Upper lobe of left lung (tissue), 4 donors: ENCODE measurements around the gene SCARB1.
A peak's percentile ranks its signal among the peaks of the same experiment; 100 is the strongest.

Experiments used
- EP300 ChIP-seq, 4 donors: sonication (generic); formaldehyde crosslinking; IDR thresholded peaks; one replicate each; pipeline ENCODE4 v1.5.1; 2017; ENCODE audit warnings: antibody characterized with exemption in 4 of 4, control low read depth in 2 of 4
- TF ChIP-seq, protein P1 (sequence below), 6 experiments: fragments of 450-650 bp in 4 of 6; fragments of 200-600 bp in 2 of 6; sonication (generic) in 2 of 6; IDR thresholded peaks; one replicate each; pipeline ENCODE4 v1.5.1; 2016 to 2019; ENCODE audit warnings: antibody characterized with exemption in 6 of 6

DNA sequence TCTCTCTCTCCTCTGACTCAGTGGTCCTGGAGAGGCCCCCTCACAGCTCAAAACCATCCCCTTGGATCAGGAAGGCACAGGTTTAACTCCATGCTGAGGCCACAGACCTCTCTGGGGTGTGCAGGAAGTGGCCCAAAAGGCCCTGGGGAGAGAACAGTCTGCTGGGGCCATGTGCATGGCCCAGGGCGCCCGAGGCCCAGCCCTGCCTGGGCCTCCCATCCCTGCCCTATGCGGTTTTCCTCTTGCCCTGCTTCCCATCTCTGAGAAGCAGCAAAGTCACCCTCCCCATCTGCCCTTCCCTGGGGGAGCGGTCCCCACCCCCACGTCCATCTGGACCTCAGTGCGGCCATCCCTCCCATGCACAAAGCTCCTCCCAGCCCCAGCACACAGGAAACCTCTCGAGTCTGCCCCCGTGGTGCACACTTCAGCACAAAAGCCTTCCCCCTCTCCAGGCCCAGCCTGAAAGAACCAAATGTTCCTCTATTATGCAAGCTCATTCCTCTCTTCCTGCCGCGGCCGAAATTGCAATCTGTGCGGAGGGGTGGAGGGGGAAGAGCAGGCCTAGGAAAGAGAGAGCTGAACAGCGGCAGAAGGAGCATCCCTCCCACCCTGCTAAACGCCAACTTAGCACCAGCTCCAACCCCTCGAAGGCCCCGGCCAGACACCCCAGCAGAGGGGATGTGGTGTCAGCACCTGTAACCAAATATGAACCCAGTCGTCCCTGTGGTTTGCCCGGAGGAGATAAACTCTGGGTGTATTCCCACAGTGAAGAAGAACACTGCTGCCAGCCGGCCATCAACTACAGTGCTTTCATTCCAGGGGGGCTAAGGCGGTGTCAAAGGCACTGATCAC lies 108.5 kb downstream of the SCARB1 start:
- TF ChIP-seq, protein P1, sequence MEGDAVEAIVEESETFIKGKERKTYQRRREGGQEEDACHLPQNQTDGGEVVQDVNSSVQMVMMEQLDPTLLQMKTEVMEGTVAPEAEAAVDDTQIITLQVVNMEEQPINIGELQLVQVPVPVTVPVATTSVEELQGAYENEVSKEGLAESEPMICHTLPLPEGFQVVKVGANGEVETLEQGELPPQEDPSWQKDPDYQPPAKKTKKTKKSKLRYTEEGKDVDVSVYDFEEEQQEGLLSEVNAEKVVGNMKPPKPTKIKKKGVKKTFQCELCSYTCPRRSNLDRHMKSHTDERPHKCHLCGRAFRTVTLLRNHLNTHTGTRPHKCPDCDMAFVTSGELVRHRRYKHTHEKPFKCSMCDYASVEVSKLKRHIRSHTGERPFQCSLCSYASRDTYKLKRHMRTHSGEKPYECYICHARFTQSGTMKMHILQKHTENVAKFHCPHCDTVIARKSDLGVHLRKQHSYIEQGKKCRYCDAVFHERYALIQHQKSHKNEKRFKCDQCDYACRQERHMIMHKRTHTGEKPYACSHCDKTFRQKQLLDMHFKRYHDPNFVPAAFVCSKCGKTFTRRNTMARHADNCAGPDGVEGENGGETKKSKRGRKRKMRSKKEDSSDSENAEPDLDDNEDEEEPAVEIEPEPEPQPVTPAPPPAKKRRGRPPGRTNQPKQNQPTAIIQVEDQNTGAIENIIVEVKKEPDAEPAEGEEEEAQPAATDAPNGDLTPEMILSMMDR (IDR thresholded peaks at IDR 0.05), result no peak
- TF ChIP-seq EP300 (IDR thresholded peaks at IDR 0.05), result peak in 3 of 4 donors; percentile 50 to 92 (median 89)
